Suppressor macrophage treated with lipopolysaccharide for 1 hour (primary cell): ENCODE results near the gene SIMC1.
"Not testable (repeated sequence)": the region's sequence is repeated elsewhere in the genome, so short reads cannot be mapped to it uniquely, and the experiment has no call there.

Experiments
- DNase-seq, 3 donors: peaks; one replicate each; pipeline ENCODE4 v3.0.0-alpha.2; 2020 to 2022

Gene SIMC1

GRCh38 chr5:176216393-176216916, 21.8 kb upstream of the SIMC1 start:
- DNase-seq, result not testable (repeated sequence)

DNA sequence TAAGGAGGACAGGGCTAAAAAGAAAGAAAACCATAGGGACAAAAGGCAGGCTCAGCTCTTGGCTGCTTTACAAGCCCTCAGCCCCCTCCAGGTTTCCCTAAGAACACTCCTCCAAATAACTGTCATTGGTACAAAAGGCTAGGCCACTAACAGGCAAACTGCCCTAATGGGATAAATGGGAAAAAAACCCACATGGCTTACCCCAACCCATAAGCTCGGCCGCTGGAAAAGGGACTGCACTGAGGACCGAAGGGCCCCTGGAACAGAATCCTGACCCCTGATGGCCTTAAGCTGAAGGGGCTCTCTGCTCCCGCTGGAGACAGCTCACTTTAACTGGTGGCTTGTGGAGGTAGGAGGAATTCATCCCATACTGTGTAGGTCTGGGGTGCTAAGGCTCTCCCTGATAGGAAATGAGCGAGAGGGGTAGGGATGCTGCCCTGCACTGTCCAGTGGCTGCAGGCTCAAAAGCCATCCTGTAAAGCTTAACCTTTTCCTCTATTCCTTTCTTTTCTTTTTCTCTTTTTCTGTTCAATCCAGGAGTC, 21.0 kb upstream of the SIMC1 start:
- DNase-seq, result not testable (repeated sequence)

- not testable (repeated sequence) for DNase-seq
Measured at GRCh38 chr5:176217764-176218163, 20.5 kb upstream of the SIMC1 start.

- DNase-seq, result not testable (repeated sequence)
Measured at GRCh38 chr5:176222006-176222405, 16.2 kb upstream of the SIMC1 start.

DNA sequence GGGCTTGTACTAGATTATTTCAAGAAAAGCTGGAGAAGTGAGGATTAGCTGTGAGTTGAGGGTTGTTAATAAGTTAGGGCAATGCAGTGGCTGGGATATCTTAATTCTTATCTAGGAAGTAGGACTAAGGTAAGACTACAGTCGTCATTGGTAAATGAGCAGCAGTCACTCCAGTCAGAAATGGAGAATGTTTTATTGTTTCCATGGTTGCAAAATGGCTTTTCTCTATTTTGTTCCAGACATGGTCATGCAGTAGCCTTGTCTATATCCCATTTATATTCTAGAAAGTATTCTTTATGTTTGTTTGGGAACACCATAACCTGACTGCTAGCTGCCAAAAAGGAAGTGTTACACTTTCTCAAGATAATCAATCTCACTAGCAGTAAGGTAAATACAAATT, 9.9 kb upstream of the SIMC1 start:
- DNase-seq, result not testable (repeated sequence)

GRCh38 chr5:176233253-176233652, 5.0 kb upstream of the SIMC1 start:
- DNase-seq, result not testable (repeated sequence)

- DNase-seq, result peak; percentile 44 to 51 (median 48)
Measured at GRCh38 chr5:176235155-176235554, 3.1 kb upstream of the SIMC1 start.

- DNase-seq, result not testable (repeated sequence)
Measured at GRCh38 chr5:176238645-176239283, 540 bp downstream of the SIMC1 start.

GRCh38 chr5:176239304-176239703, 1.1 kb downstream of the SIMC1 start:
- DNase-seq, result not testable (repeated sequence)

DNA sequence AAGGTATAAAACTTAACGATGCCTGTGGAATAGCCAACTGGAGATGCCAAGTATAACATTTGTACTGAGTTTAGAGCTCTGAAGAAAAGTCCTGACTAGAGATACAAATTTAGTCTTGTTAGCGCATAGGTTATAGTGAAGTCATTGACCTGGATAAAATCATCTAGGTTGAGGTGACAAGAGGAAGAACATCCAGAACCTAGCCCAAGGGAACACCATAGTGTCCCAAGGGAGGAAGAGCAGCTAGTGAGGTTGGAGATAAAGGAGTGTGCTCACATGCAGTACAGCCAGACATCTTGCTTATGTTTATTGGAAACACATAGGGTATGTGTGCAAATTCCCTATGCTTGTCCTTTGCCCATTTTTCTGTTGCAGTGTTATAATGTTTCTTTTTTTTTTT, 6.1 kb downstream of the SIMC1 start:
- not testable (repeated sequence) for DNase-seq

DNA sequence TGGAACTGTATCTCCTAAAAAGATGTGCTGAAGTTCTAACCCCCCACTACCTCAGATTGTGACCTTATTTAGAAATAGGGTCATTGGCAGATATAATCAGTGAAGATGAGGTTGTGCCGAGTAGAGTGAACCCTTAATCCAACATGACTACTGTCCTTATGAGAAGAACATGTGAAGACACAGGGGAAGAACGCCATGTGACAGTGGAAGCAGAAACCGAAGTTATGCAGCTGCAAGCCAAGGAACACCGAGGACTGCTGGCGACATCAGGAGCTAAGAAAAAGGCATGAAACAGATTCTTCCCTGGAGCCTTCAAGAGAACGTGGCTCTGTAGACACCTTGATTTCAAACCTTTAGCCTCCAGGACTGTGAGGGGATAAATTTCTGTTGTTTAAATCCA, 6.8 kb downstream of the SIMC1 start:
- DNase-seq, result not testable (repeated sequence)

DNA sequence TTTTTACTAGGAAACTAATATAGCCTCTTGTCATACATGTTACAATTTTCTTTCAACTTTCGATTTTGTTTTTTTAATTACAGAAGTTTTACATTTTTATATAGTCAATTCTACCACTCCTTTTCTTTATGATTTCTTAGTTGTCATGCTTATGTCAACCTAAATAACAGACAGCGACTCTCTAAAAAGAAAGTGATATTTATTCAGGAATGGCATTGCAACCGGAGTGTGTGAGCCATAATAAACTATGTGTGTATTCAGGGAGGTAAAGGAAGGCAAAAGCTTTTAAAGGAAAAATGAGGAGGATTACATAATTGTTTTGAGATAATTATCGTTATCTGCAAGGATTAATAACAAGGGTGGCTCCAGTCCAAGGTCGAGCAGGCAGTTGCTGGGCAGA, 7.3 kb downstream of the SIMC1 start:
- DNase-seq, result not testable (repeated sequence)

DNA sequence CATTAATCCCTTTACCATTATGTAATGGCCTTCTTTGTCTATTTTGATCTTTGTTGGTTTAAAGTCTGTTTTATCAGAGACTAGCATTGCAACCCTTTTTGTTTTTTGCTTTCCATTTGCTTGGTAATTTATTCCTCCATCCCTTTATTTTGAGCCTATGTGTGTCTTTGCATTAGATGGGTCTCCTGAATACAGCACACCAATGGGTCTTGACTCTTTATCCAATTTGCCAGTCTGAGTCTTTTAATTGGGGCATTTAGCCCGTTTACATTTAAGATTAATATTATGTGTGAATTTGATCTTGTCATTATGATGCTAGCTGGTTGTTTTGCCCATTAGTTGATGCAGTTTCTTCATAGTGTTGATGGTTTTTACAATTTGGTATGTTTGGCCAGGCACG, 12.5 kb downstream of the SIMC1 start:
- DNase-seq, result not testable (repeated sequence)

DNA sequence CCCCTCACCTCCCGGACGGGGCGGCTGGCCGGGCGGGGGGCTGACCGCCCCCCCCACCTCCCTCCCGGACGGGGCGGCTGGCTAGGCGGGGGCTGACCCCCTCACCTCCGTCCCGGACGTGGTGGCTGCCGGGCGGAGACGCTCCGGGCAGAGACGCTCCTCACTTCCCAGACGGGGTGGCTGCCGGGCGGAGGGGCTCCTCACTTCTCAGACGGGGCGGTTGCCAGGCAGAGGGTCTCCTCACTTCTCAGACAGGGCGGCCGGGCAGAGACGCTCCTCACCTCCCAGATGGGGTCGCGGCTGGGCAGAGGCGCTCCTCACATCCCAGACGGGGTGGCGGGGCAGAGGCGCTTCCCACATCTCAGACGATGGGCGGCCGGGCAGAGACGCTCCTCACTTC, 13.9 kb downstream of the SIMC1 start:
- DNase-seq, result not testable (repeated sequence)

DNA sequence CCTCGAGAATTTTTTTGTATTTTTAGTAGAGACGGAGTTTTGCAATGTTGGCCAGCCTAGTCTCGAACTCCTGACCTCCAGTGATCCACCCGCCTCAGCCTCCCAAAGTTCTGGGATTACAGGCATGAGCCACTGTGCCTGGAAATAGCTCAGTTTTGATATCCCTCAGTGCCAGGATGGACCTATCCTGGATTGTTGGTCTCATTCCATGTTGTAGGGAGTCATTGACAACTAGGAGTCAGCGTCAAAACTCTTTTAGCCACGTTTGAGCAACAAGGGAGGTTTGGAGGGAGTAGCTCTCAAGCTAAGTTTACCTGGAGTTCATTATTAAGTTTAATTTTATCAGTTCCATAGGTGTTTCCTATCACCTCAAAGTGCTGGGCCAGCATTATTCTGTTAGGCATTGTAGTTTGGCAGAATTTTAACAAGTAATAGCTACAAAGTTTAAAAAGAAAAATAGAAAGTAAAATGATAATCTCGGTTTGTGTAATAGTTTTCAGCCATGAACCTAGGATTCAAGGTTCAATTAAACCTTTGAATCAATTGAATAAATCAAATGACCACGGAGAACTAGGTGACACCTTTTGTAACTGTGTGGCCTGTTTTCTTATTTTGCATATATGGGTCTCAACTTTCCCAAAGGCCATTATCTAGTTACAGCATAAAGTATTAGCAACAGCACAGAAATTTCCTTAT, 15.3 kb downstream of the SIMC1 start:
- not testable (repeated sequence) for DNase-seq

DNA sequence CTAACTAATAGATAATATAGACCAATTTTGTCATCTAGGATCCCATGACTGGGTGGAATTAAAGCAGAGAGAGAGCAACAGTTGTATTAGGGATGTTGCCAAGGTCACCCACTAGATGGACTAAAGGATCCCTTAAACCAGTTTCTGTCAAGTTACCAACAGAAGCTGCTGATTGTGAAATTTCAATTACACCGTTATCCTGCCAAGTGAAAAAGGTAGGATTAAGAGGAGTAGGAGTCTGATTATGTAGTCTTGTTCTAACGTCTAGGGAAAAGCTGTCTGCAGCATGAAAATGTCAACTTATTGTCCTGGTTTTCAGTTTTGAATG, 15.8 kb downstream of the SIMC1 start:
- DNase-seq, result peak in 1 of 3 donors; percentile 4

DNA sequence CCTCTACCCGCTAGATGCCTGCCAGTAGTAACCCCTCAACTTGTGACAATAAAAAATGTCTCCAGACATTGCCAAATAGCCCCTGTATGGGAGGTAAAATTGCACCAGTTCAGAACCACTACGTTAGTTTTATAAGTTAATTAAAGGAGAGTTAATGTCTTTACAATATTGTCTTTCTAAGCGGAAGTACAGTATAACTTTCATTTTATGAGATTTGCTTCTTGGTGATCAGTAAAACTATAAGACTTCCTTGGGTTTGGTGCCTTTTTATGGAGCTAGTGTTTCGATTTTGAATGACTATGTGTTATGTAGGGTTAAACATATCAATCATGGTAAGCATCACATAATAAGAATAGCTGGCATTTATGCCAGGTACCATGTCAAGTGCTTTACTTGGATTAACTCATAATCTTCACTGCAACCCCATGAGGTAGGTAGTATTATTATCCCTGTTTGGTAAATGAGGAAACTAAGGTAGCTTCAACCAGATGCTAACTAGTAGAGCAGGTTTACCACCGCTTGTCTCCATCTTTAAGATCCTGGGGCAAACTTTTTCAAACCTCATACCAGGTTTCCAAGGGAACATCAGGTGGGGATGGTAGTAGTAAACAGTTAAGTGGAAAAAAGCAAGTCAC, 19.8 kb downstream of the SIMC1 start:
- not testable (repeated sequence) for DNase-seq

GRCh38 chr5:176260682-176261081, 22.5 kb downstream of the SIMC1 start:
- DNase-seq, result not testable (repeated sequence)

GRCh38 chr5:176266448-176266847, 28.2 kb downstream of the SIMC1 start:
- DNase-seq, result not testable (repeated sequence)

DNA sequence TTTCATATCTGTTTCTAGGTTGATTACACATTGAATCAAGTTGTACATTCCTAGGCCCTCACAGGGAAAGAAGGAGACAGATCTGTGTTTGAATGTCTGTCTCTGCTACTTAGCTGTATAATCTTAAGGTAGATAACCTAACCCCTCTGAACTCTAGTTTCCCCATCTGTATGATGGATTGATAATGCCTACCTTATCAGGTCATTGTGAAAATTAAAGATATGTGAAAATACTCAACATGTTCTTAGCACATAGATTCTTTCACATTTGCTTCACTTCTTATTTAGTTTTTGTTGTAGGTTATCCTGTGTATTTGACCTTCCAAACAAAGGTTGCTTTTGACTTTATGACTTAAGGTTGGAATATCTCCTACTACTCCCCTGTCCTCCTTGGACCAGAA, 50.8 kb downstream of the SIMC1 start:
- DNase-seq, result not testable (repeated sequence)

DNA sequence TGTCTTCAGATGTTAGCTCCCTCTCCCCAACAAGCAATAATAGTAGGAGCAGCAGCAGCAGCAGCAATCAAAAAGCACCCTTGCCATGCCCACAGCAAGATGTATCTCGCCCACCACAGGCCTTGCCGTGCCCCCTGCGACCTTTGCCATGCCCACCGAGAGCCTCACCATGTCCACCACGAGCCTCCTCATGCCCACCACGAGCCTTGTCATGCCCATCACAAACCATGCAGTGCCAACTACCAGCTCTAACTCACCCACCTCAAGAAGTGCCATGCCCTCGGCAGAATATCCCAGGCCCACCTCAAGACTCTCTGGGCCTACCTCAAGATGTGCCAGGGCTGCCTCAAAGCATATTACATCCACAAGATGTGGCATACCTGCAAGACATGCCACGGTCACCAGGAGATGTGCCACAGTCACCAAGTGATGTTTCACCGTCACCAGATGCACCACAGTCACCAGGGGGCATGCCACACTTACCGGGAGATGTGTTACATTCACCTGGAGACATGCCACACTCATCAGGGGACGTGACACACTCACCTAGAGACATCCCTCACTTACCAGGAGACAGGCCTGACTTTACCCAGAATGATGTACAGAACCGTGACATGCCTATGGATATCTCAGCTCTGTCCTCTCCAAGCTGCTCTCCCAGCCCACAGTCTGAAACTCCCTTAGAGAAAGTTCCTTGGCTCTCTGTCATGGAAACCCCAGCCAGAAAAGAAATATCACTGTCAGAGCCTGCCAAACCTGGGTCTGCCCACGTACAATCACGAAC, 52.0 kb downstream of the SIMC1 start:
- DNase-seq, result not testable (repeated sequence)

DNA sequence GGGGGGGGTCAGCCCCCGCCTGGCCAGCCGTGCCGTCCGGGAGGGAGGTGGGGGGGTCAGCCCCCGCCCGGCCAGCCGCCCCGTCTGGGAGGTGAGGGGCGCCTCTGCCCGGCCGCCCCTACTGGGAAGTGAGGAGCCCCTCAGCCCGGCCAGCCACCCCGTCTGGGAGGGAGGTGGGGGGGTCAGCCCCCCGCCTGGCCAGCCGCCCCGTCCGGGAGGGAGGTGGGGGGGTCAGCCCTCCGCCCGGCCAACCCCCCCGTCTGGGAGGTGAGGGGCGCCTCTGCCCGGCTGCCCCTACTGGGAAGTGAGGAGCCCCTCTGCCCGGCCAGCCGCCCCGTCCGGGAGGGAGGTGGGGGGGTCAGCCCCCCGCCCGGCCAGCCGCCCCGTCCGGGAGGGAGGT, 67.1 kb downstream of the SIMC1 start:
- not testable (repeated sequence) for DNase-seq
